ENCODE measurements around the gene RALGDS. TPM values are rescaled to one million over a fixed set of nuclear protein-coding genes. Genes with fewer than 3 reads are reported as not detected.
"Not testable (repeated sequence)": the region's sequence is repeated elsewhere in the genome, so short reads cannot be mapped to it uniquely, and the experiment has no call there.

RALGDS gene
- polyA plus RNA-seq, 2 donors, result 47.8 to 67.9 TPM

DNA sequence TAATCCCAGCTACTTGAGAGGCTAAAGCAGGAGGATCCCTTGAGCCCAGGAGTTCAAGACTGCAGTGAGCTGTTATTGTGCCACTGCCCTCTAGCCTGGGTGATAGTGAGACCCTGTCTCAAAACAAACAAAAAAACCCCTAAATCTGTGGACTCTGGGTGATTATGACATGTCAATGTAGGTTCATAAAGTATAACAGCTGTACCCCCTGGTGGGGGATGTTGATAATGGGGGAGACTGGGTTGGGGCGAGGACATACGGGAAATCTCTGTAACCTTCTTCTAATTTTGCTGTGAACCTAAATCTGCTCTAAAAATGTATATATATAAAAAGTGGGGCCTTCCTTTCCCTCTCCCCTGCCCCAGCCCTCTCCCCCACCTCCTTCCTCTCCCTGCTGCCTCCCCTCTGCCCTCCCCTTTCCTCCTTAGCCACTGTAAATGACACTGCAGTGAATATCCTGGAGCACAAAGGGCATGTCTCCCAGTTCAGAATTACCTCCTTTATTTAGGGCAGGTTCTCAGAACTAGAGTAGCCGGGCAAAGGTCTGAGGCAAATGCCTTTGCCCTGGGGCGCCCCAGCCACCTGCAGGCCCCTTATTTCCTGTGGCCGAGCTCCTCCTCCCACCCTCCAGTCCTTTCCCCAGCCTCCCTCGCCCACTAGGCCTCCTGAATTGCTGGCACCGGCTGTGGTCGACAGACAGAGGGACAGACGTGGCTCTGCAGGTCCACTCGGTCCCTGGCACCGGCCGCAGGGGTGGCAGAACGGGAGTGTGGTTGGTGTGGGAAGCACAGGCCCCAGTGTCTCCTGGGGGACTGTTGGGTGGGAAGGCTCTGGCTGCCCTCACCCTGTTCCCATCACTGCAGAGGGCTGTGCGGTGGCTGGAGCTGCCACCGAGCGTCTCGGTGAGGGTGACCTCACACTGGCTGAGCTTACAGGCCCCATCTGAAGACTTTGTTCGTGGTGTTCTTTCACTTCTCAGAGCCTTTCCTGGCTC is 40.0 kb downstream of the RALGDS start:
- WGBS, 2 donors, result 70 to 90% methylated on average over 8 to 10 of the region's 18 CpGs
- not testable (repeated sequence) for H3K36me3 ChIP-seq (ENCODE audit: control insufficient read depth in 2 of 2, insufficient read depth in 2 of 2, low read length in 1 of 2); H3K9me3 ChIP-seq (ENCODE audit: control insufficient read depth in 2 of 2, insufficient read depth in 1 of 2, low read depth in 1 of 2, low read length in 1 of 2); H3K4me3 ChIP-seq (ENCODE audit: low read depth in 1 of 2, low read length in 2 of 2); H3K4me1 ChIP-seq (ENCODE audit: control insufficient read depth in 2 of 2, insufficient read depth in 2 of 2, low read length in 1 of 2); H3K27ac ChIP-seq (ENCODE audit: low read depth in 2 of 2, low read length in 1 of 2); H3K27me3 ChIP-seq (ENCODE audit: control insufficient read depth in 1 of 2, insufficient read depth in 2 of 2, low read length in 2 of 2)

DNA sequence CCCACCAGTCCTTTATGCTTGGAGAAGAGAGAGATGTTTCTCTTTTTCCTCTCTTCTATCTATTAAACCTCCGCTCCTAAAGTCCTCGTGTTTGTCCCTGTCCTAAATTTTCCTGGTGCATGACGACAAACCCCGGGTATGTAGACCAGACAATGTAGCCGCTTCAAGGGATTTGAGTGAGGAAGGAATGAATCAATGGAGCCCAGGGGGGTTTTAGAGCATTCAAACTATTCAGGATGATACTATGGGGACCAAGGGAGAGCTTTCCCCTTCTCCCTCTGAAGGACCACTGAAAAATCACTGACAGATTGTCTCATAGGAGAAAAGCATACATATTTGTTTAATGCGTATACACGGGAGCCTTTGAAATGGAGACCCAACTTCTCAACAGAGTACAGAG is 40.9 kb downstream of the RALGDS start:
- Histone ChIP-seq H3K4me1 (ENCODE audit: control insufficient read depth in 2 of 2, insufficient read depth in 2 of 2, low read length in 1 of 2) (no peaks in the 10 kb centered on the region), H3K9me3 (ENCODE audit: control insufficient read depth in 2 of 2, insufficient read depth in 1 of 2, low read depth in 1 of 2, low read length in 1 of 2) (no peaks in the 10 kb centered on the region), H3K4me3 (ENCODE audit: low read depth in 1 of 2, low read length in 2 of 2) (no peak overlapping the region), H3K27ac (ENCODE audit: low read depth in 2 of 2, low read length in 1 of 2) (no peak overlapping the region), H3K36me3 (ENCODE audit: control insufficient read depth in 2 of 2, insufficient read depth in 2 of 2, low read length in 1 of 2) (no peaks in the 10 kb centered on the region), H3K27me3 (ENCODE audit: control insufficient read depth in 1 of 2, insufficient read depth in 2 of 2, low read length in 2 of 2) (no peaks in the 10 kb centered on the region)
- 75 to 87% methylated on average over 7 of the region's 7 CpGs for WGBS, 2 donors

DNA sequence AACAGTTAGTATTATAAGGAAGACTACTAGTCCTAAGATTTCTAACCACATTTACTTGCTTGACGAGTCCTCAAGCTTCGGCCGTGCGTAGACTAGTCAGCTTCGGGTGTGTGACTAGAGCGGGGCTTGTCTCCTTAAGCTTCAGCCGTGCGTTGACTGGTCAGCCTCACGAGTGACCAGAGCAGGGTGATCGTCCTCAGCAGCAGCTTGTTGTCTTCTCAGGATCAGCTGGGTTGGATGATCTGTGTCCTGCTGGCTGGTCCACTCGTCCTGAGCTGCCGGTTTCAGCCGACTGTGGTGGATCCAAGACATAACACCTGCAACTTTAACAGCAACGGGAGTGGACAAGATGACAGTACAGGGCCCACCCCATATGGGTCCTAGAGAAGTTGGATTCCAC is 42.6 kb downstream of the RALGDS start:
- no peak overlapping the region for H3K27ac ChIP-seq (ENCODE audit: low read depth in 2 of 2, low read length in 1 of 2)
- no peaks in the 10 kb centered on the region for H3K4me1 ChIP-seq (ENCODE audit: control insufficient read depth in 2 of 2, insufficient read depth in 2 of 2, low read length in 1 of 2)
- H3K4me3 ChIP-seq (ENCODE audit: low read depth in 1 of 2, low read length in 2 of 2), result no peak overlapping the region
- H3K9me3 ChIP-seq (ENCODE audit: control insufficient read depth in 2 of 2, insufficient read depth in 1 of 2, low read depth in 1 of 2, low read length in 1 of 2), result no peaks in the 10 kb centered on the region
- H3K36me3 ChIP-seq (ENCODE audit: control insufficient read depth in 2 of 2, insufficient read depth in 2 of 2, low read length in 1 of 2), result no peaks in the 10 kb centered on the region
- 83 to 86% methylated on average over 14 of the region's 14 CpGs for WGBS, 2 donors
- H3K27me3 ChIP-seq (ENCODE audit: control insufficient read depth in 1 of 2, insufficient read depth in 2 of 2, low read length in 2 of 2), result no peaks in the 10 kb centered on the region

DNA sequence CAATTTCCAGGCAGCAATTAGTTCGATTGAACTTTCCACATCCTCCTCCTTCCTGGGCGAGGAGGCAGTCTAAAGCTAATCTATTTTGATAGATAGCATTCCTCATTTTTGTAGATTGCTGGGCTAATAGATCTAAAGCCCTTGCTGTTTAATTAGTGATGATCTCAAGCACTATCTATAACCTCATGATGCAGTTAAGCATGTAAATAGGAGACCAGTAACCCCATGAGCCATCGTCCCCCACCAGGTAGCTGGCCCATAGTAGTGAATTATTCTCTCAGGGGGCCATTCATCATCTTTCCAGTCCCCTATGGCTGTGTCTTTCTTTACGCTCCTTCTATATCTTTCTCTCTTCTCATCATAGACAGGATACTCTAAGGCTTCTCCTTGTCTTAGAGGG is 44.3 kb downstream of the RALGDS start:
- no peaks in the 10 kb centered on the region for H3K27me3 ChIP-seq (ENCODE audit: control insufficient read depth in 1 of 2, insufficient read depth in 2 of 2, low read length in 2 of 2)

DNA sequence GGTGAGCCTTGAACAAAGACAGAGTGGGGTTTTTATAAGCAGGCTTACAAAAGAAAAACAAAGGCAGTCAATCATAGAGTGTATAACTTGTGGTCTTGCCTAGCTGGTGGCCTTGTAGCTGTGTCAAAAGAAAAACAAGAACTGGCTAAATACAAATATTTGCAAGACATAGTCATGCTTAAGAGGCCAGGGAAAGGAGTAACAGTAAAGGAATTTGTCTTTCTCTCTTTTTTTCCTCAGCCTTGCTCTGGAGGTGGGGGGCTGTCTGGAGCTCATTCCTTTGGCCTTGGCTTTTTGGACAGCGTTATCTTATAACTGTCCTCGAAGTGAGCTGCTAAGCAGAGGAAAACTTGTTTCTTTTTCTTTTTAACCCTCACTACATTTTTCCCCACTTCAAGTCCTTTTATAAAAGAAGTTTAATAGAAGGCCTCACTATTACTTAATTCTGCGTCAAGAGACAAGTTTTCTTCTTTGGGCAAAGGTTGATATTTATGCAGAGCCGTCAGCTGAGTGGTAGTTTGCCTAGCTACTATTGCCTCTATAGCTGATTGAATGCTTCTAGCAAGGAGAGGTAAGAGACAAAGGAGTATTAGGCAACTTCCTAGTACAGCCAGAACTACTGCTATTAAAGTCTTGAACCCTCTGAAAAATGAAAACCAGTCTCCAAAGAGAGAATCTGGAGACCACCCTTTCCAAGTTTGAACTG is 45.0 kb downstream of the RALGDS start:
- Histone ChIP-seq H3K27me3 (ENCODE audit: control insufficient read depth in 1 of 2, insufficient read depth in 2 of 2, low read length in 2 of 2) (no peaks in the 10 kb centered on the region), H3K9me3 (ENCODE audit: control insufficient read depth in 2 of 2, insufficient read depth in 1 of 2, low read depth in 1 of 2, low read length in 1 of 2) (no peaks in the 10 kb centered on the region), H3K4me1 (ENCODE audit: control insufficient read depth in 2 of 2, insufficient read depth in 2 of 2, low read length in 1 of 2) (no peaks in the 10 kb centered on the region), H3K36me3 (ENCODE audit: control insufficient read depth in 2 of 2, insufficient read depth in 2 of 2, low read length in 1 of 2) (no peaks in the 10 kb centered on the region), H3K27ac (ENCODE audit: low read depth in 2 of 2, low read length in 1 of 2) (no peak overlapping the region), H3K4me3 (ENCODE audit: low read depth in 1 of 2, low read length in 2 of 2) (no peak overlapping the region)
- 77 to 78% methylated on average over 4 of the region's 4 CpGs for WGBS, 2 donors

More for the DNA sequence above, 44.3 kb downstream of the RALGDS start:
- H3K4me1 ChIP-seq (ENCODE audit: control insufficient read depth in 2 of 2, insufficient read depth in 2 of 2, low read length in 1 of 2), result no peaks in the 10 kb centered on the region
- H3K4me3 ChIP-seq (ENCODE audit: low read depth in 1 of 2, low read length in 2 of 2), result no peak overlapping the region
- WGBS, 2 donors, result 80 to 89% methylated on average over 4 of the region's 4 CpGs
- H3K9me3 ChIP-seq (ENCODE audit: control insufficient read depth in 2 of 2, insufficient read depth in 1 of 2, low read depth in 1 of 2, low read length in 1 of 2), result no peaks in the 10 kb centered on the region
- H3K36me3 ChIP-seq (ENCODE audit: control insufficient read depth in 2 of 2, insufficient read depth in 2 of 2, low read length in 1 of 2), result no peaks in the 10 kb centered on the region
- no peak overlapping the region for H3K27ac ChIP-seq (ENCODE audit: low read depth in 2 of 2, low read length in 1 of 2)

DNA sequence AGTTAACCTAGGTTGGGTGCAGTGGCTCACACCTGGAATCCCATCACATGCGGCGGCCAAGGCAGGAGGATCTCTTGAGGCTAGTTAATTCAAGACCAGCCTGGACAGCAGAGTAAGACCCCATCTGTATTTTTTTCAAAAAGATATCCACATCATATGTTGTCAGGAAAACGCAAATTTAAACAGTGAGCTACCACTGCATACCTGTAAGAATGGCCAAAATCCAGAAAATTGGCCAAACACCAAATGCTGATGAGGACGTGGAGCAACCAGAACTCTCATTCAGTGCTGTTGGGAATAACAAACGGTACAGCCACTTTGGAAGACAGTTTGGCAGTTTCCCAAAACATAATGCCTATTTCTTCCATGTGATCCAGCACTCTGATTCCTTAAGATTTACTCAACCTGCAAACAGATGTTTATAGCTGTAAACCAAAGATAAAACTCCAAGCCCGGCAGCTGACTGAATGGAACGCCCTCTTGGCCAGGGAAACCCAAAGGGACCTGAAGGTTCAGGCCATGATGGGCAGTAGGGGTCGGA is 46.9 kb downstream of the RALGDS start:
- Histone ChIP-seq H3K27ac (ENCODE audit: low read depth in 2 of 2, low read length in 1 of 2) (no peak overlapping the region), H3K9me3 (ENCODE audit: control insufficient read depth in 2 of 2, insufficient read depth in 1 of 2, low read depth in 1 of 2, low read length in 1 of 2) (no peaks in the 10 kb centered on the region), H3K4me1 (ENCODE audit: control insufficient read depth in 2 of 2, insufficient read depth in 2 of 2, low read length in 1 of 2) (no peaks in the 10 kb centered on the region), H3K36me3 (ENCODE audit: control insufficient read depth in 2 of 2, insufficient read depth in 2 of 2, low read length in 1 of 2) (no peaks in the 10 kb centered on the region), H3K27me3 (ENCODE audit: control insufficient read depth in 1 of 2, insufficient read depth in 2 of 2, low read length in 2 of 2) (no peaks in the 10 kb centered on the region), H3K4me3 (ENCODE audit: low read depth in 1 of 2, low read length in 2 of 2) (no peak overlapping the region)
- WGBS, 2 donors, result 44 to 56% methylated on average over 8 of the region's 8 CpGs

DNA sequence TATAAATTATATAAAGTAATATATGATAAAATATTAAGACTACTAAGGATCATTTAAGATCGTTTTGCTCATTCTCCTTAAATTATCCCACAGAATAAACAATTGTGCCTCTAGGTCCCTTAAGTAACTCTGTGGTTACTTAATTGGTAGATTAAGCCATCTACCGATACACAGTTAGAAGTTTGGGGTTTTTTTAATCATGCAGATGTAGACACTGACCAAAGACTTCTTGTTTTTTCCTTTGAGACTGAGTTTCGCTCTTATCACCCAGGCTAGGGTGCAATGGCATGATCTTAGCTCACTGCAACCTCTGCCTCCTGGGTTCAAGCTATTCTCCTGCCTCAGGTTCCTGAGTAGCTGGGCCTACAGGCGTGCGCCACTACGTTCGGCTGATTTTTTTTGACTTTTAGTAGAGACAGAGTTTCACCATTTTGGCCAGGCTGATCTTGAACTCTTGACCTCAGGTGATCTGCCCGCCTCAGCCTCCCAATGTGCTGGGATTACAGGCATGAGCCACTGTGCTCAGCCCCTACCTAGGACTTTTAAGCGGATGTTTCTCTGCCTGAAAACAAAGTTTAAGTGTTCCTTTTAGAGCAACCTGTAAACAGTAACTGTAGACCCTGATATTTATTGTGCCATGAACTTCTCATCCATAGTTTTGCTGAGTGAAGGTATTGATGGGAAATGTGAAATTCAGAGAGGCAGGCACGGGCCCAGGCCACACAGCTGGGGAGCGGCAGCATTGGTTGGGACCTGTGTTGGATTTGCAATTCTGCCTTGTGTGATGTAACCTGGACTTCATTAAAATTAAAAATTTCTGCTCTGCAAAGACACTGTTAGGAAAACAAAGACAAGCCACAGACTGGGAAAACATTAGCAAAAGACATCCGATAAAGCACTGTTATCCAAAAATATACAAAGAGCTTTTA is 47.7 kb downstream of the RALGDS start:
- Histone ChIP-seq H3K27me3 (ENCODE audit: control insufficient read depth in 1 of 2, insufficient read depth in 2 of 2, low read length in 2 of 2) (no peaks in the 10 kb centered on the region), H3K9me3 (ENCODE audit: control insufficient read depth in 2 of 2, insufficient read depth in 1 of 2, low read depth in 1 of 2, low read length in 1 of 2) (no peaks in the 10 kb centered on the region), H3K4me1 (ENCODE audit: control insufficient read depth in 2 of 2, insufficient read depth in 2 of 2, low read length in 1 of 2) (no peaks in the 10 kb centered on the region), H3K4me3 (ENCODE audit: low read depth in 1 of 2, low read length in 2 of 2) (no peak overlapping the region), H3K36me3 (ENCODE audit: control insufficient read depth in 2 of 2, insufficient read depth in 2 of 2, low read length in 1 of 2) (no peaks in the 10 kb centered on the region), H3K27ac (ENCODE audit: low read depth in 2 of 2, low read length in 1 of 2) (no peak overlapping the region)
- WGBS, 2 donors, result 74 to 81% methylated on average over 12 of the region's 12 CpGs

DNA sequence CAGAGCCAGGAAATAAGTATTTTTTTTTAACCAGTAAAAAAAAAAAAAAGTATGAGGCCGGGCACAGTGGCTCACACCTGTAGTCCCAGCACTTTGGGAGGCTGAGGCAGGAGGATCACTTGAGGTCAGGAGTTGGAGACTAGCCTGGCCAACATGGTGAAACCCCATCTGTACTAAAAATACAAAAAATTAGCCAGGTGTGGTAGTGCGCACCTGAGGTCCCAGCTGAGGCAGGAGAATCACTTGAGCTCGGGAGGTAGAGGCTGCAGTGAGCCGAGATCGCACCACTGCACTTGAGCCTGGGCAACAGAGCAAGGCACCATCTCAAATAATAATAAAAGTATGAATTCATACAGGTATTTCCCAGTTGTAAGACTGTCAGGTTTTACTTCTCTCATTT is 48.8 kb downstream of the RALGDS start:
- H3K4me3 ChIP-seq (ENCODE audit: low read depth in 1 of 2, low read length in 2 of 2); H3K27me3 ChIP-seq (ENCODE audit: control insufficient read depth in 1 of 2, insufficient read depth in 2 of 2, low read length in 2 of 2); H3K27ac ChIP-seq (ENCODE audit: low read depth in 2 of 2, low read length in 1 of 2); H3K36me3 ChIP-seq (ENCODE audit: control insufficient read depth in 2 of 2, insufficient read depth in 2 of 2, low read length in 1 of 2); H3K4me1 ChIP-seq (ENCODE audit: control insufficient read depth in 2 of 2, insufficient read depth in 2 of 2, low read length in 1 of 2); H3K9me3 ChIP-seq (ENCODE audit: control insufficient read depth in 2 of 2, insufficient read depth in 1 of 2, low read depth in 1 of 2, low read length in 1 of 2): not testable (repeated sequence)
- WGBS, 2 donors, result 91 to 92% methylated on average over 5 of the region's 5 CpGs
